Stomach (tissue), 9 donors: ENCODE results near the gene TTC39C. TPM values are rescaled to one million over a fixed set of nuclear protein-coding genes. Genes with fewer than 3 reads are reported as not detected.

Experiments
- DNase-seq, 2 donors: peaks; one replicate each; pipeline versions ENCODE4 v3.0.0 to v3.0.0-alpha.2; 2013 to 2019
- H3K27ac ChIP-seq, 5 donors: fragments of 200-600 bp in 4 of 5; sonication (generic) in 4 of 5; one replicate each; pipeline ENCODE4 v1.5.1; 2013 to 2019; ENCODE audit warnings: mild to moderate bottlenecking in 1 of 5, moderate library complexity in 1 of 5
- H3K27me3 ChIP-seq, 3 donors: fragments of 200-600 bp; sonication (generic); one replicate each; pipeline ENCODE4 v1.5.1; 2017 to 2019; ENCODE audit warnings: mixed run types in 1 of 3
- H3K36me3 ChIP-seq, 4 donors: fragments of 200-600 bp; sonication (generic); 1 replicate in 3 of 4; 2 replicates in 1 of 4; pipeline ENCODE4 v1.5.1; 2016 to 2019
- H3K4me1 ChIP-seq, 4 donors: fragments of 200-600 bp; sonication (generic); one replicate each; pipeline ENCODE4 v1.5.1; 2016 to 2019
- H3K4me3 ChIP-seq, 4 donors: fragments of 200-600 bp; sonication (generic) in 3 of 4; one replicate each; pipeline ENCODE4 v1.5.1; 2016 to 2019; ENCODE audit warnings: mild to moderate bottlenecking in 1 of 4
- H3K9me3 ChIP-seq, 4 donors: fragments of 200-600 bp; sonication (generic); one replicate each; pipeline ENCODE4 v1.5.1; 2016 to 2019
- EP300 ChIP-seq: sonication (generic); formaldehyde crosslinking; IDR thresholded peaks from one replicate; pipeline ENCODE4 v1.6.1; 2017; ENCODE audit warnings: antibody characterized with exemption
- POLR2A ChIP-seq, 4 donors: fragments of 450-650 bp; IDR thresholded peaks; one replicate each; pipeline ENCODE4 v1.6.1; 2016; ENCODE audit warnings: antibody characterized with exemption in 4 of 4, control low read depth in 2 of 4, mild to moderate bottlenecking in 1 of 4, moderate library complexity in 1 of 4
- POLR2AphosphoS5 ChIP-seq, 3 donors: sonication (generic); formaldehyde crosslinking; IDR thresholded peaks; one replicate each; pipeline ENCODE4 v1.6.1; 2016; ENCODE audit warnings: antibody characterized with exemption in 3 of 3
- WGBS, 5 donors: extraction: QIAGEN DNeasy Blood & Tissue Kit in 3 of 5; methylation state at CpG; one replicate each; pipeline versions ENCODE4 v1.1.5 to v1.1.7; 2013 to 2018; 5-methylcytosine and 5-hydroxymethylcytosine counted together
- intact Hi-C: fragments of 100-400 bp; cut with DNase I; formaldehyde crosslinking; loops from one replicate; pipeline ENCODE4 v1.15.1; 2023; ENCODE audit warnings: low total_unique reads
- polyA plus RNA-seq, 3 donors: library from polyadenylated mRNA; stranded (reverse); fragments of 200-250 nt; gene quantifications; one replicate each; pipeline ENCODE4 v1.2.3, GENCODE V29; 2013
- total RNA-seq, 5 donors: library from RNA; depleted of rRNA; stranded (reverse); fragments of >200 nt; gene quantifications; one replicate each; pipeline versions ENCODE4 v1.1.0 to v1.2.3, GENCODE V29; 2014 to 2016
- TF ChIP-seq, protein P1 (sequence below), 7 experiments: fragments of 450-650 bp in 4 of 7; fragments of 200-600 bp in 3 of 7; sonication (generic) in 3 of 7; IDR thresholded peaks; one replicate each; pipeline ENCODE4 v1.5.1; 2016 to 2019; ENCODE audit warnings: antibody characterized with exemption in 7 of 7, control low read depth in 2 of 7, mild to moderate bottlenecking in 1 of 7
- donor health status: healthy with polysubstance abuse.
- donor health status: Bipolar disorder and iron deficiency.
- donor health status: healthy.

The TTC39C gene
- total and polyA plus RNA-seq, 8 donors, result 1.8 to 42.0 (median 21.3) TPM

DNA sequence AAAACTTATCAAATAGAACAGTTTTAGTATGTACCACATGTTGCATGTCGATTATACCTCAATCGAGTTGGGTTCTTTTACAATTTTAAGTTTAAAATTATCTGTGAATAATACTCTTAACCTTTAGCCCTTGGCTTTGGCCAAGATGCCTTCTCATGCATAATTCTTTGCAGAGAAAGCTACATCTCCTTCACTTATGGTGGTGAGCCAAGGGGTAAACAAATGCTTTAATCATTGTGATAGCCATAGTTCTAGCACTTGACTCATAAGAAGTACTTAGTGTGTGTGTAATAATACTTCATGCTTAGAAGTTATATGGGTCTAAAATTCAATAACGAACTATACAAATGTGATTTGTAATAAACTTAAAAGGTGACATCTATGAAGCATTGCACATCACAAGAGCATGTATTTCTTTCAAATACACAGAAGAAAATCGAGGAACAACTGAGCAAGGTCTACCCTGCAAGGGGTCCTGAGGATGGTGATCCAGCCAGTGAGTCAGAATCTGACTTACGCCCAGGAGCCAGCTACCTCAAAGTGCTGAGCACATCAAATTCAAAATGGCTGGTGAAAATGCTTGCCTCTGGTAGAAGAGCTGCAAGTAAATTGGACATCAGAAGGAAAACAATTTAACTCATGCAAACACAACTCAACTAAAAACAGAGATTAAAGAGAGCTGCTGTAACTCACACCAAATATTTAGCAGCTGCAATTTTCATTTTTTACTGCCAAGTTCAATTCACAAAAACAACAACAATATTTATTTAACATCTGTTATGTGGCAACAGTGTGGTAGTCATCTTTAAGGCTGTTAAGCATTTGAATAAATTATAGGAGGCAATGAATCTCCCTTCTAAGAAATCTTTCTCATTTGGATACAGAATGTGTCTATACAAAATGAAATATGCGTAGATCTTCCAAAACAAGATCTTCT lies 23.8 kb upstream of the TTC39C start:
- H3K27ac ChIP-seq, result no peak overlapping the region
- intact Hi-C loops, result loop anchor here (2.0 kb wide), 1 partner anchor 34 kb away; no protein-coding TSS in a partner anchor
- no peaks in the 10 kb centered on the region for H3K9me3 ChIP-seq
- H3K4me3 ChIP-seq, result no peak overlapping the region
- TF ChIP-seq POLR2A (IDR thresholded peaks at IDR 0.05) (no peak), POLR2AphosphoS5 (IDR thresholded peaks at IDR 0.05) (no peak), EP300 (no peak)
- TF ChIP-seq, protein P1, sequence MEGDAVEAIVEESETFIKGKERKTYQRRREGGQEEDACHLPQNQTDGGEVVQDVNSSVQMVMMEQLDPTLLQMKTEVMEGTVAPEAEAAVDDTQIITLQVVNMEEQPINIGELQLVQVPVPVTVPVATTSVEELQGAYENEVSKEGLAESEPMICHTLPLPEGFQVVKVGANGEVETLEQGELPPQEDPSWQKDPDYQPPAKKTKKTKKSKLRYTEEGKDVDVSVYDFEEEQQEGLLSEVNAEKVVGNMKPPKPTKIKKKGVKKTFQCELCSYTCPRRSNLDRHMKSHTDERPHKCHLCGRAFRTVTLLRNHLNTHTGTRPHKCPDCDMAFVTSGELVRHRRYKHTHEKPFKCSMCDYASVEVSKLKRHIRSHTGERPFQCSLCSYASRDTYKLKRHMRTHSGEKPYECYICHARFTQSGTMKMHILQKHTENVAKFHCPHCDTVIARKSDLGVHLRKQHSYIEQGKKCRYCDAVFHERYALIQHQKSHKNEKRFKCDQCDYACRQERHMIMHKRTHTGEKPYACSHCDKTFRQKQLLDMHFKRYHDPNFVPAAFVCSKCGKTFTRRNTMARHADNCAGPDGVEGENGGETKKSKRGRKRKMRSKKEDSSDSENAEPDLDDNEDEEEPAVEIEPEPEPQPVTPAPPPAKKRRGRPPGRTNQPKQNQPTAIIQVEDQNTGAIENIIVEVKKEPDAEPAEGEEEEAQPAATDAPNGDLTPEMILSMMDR (IDR thresholded peaks at IDR 0.05), result no peak
- peaks cover 0 to 25% (median 12%) of the 10 kb centered on the region in 4 donors for H3K4me1 ChIP-seq
- DNase-seq, result no peak
- no peaks in the 10 kb centered on the region for H3K27me3 ChIP-seq
- H3K36me3 ChIP-seq, result no peaks in the 10 kb centered on the region
- WGBS, 5 donors, result 76 to 88% (median 86%) methylated on average over 6 of the region's 6 CpGs

DNA sequence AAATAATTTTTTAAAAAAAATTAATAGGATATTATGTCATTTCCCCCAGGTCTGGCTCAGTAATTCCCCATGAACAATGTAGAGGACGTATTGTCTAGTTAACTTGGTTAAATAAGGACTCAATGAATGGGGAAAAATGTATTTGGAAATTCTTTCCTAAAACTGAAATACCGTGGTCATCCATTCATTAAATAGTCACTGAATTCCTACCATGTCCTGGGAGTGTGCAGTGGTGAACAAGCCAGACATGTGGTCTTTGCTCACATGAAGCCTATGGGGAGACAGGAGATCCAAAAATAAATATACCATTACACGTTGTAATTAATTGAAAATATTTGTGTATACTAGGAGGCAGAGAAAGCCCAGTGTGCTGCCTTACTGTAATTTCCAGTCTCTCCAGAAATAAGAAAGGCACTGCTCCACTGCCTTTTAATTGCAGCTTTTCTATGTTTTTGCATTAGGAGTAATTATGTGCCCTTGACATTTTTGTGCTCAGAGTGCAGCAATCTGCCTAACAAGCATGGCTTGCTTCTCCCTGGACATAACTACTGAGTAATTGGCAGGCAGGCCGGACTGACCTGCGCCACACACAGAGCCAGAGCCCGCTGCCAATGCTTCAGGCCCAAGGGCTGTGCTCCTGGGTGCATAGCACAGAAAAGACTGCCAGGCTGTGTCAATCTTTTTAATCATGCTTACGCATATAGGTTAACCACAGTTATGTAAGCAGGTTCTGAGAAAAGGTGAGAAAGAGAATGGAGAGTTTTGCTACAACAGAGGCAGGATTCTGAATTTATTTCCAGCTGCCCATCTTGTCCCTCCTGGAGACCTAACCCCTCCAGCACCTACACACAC lies 22.2 kb upstream of the TTC39C start:
- H3K36me3 ChIP-seq, result no peaks in the 10 kb centered on the region

DNA sequence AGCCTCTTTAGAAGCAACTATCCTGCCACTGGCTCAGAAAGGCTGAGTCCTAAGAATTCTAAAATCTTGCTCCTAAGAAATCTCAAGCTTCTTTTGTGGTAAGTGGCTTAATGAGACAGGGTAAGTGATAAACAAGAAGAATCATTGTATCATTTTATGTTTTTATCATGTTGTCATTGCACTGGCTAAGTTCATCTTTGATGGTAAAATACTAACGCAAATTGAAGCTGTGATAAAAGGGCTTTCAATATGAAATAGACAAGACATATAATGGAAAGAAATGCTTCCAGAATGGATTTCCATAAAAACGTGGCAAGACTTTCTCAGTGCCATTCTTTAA lies 21.6 kb upstream of the TTC39C start:
- Histone ChIP-seq H3K27me3 (no peaks in the 10 kb centered on the region), H3K9me3 (no peaks in the 10 kb centered on the region), H3K4me1 (peaks cover 0 to 25% (median 12%) of the 10 kb centered on the region in 4 donors), H3K36me3 (no peaks in the 10 kb centered on the region), H3K4me3 (no peak overlapping the region), H3K27ac (peak overlapping the region; percentile 46 to 72 (median 58))
- TF ChIP-seq EP300 (no peak), POLR2AphosphoS5 (IDR thresholded peaks at IDR 0.05) (no peak), POLR2A (IDR thresholded peaks at IDR 0.05) (no peak)
- TF ChIP-seq, protein P1 (IDR thresholded peaks at IDR 0.05), result no peak
- DNase-seq, result no peak
- 49 to 83% (median 54%) methylated on average over 2 of the region's 2 CpGs for WGBS, 5 donors
- intact Hi-C loops, result no loop called here

More for the DNA sequence above, 22.2 kb upstream of the TTC39C start:
- peak; percentile 48 to 83 for DNase-seq
- intact Hi-C loops, result no loop called here
- peaks cover 0 to 25% (median 12%) of the 10 kb centered on the region in 4 donors for H3K4me1 ChIP-seq
- no peaks in the 10 kb centered on the region for H3K9me3 ChIP-seq
- peak overlapping the region; percentile 46 to 72 (median 58) for H3K27ac ChIP-seq
- 26 to 48% (median 41%) methylated on average over 7 of the region's 7 CpGs for WGBS, 5 donors
- no peaks in the 10 kb centered on the region for H3K27me3 ChIP-seq
- TF ChIP-seq, protein P1 (IDR thresholded peaks at IDR 0.05), result no peak
- TF ChIP-seq POLR2A (IDR thresholded peaks at IDR 0.05), result no peak
- TF ChIP-seq POLR2AphosphoS5 (IDR thresholded peaks at IDR 0.05), result peak in 2 of 3 donors; percentile 49 to 61
- H3K4me3 ChIP-seq, result no peak overlapping the region

DNA sequence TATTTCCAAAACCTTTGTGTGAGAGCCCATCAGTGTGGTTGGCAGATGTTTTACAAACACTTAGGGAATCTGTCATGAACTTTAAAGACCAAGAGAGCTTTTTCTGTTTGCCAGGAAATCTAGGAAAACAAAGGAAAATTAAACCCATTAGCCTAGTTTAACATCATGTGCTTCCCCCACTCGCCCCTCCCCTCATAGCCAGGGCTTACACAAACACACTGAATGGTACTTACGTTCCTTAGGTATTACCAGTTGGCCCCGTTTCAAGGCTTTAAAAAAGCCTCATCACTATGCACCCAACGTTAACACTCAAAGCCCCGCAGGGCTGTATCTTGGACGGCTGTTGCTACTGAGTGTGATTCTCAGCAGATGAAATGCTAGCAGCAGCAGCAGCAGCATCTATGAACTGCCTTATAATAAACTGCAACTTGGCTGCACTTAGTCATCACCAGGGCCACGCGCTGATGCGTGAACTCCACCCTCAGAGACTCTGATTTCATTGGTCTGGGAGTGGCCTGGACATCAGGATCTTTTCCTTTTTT lies 20.1 kb upstream of the TTC39C start:
- peaks cover 0 to 39% (median 15%) of the 10 kb centered on the region in 4 donors for H3K4me1 ChIP-seq
- TF ChIP-seq, protein P1 (IDR thresholded peaks at IDR 0.05), result no peak
- TF ChIP-seq POLR2AphosphoS5 (IDR thresholded peaks at IDR 0.05), result peak in 1 of 3 donors; percentile 53
- peak in 1 of 2 donors; percentile 76 for DNase-seq
- no peaks in the 10 kb centered on the region for H3K27me3 ChIP-seq
- 6 to 17% (median 14%) methylated on average over 9 of the region's 9 CpGs for WGBS, 5 donors
- H3K9me3 ChIP-seq, result no peaks in the 10 kb centered on the region
- no peaks in the 10 kb centered on the region for H3K36me3 ChIP-seq
- no peak overlapping the region for H3K4me3 ChIP-seq
- intact Hi-C loops, result no loop called here
- H3K27ac ChIP-seq, result peak overlapping the region in 4 of 5 donors; percentile 4 to 57 (median 34)
